ENCODE results near the gene IGFALS.

IGFALS gene

GRCh38 chr16:1744338-1744840 is 49.1 kb downstream of the IGFALS start:
- TF ChIP-seq CTCF (IDR thresholded peaks at IDR 0.05; ENCODE audit: low read depth, low read length, missing control alignments) = no peak
- DNase-seq (ENCODE audit: low read depth) = no peak
- in situ Hi-C loops (cut with HindIII; ENCODE audit: low sequenced_read_pairs) = loop anchor here (10.0 kb wide), 1 partner anchor 60 kb away; no protein-coding TSS in a partner anchor
- H3K4me3 ChIP-seq (ENCODE audit: low read depth, low read length) = no peak overlapping the region

- H3K4me3 ChIP-seq (ENCODE audit: low read depth, low read length) = no peak overlapping the region
- no peak for TF ChIP-seq CTCF (IDR thresholded peaks at IDR 0.05; ENCODE audit: low read depth, low read length, missing control alignments)
- in situ Hi-C loops (cut with HindIII; ENCODE audit: low sequenced_read_pairs) = loop anchor here (10.0 kb wide), 1 partner anchor 59 kb away; no protein-coding TSS in a partner anchor
- DNase-seq (ENCODE audit: low read depth) = no peak
Observed at GRCh38 chr16:1743376-1744337, 49.8 kb downstream of the IGFALS start.

- H3K4me3 ChIP-seq (ENCODE audit: low read depth, low read length) = no peak overlapping the region
- no peak for DNase-seq (ENCODE audit: low read depth)
- TF ChIP-seq CTCF (IDR thresholded peaks at IDR 0.05; ENCODE audit: low read depth, low read length, missing control alignments) = no peak
- in situ Hi-C loops (cut with HindIII; ENCODE audit: low sequenced_read_pairs) = loop anchor here (10.0 kb wide), 1 partner anchor 57 kb away; no protein-coding TSS in a partner anchor
Observed at GRCh38 chr16:1741553-1742165, 51.8 kb downstream of the IGFALS start.

- in situ Hi-C loops (cut with HindIII; ENCODE audit: low sequenced_read_pairs) = loop anchor here (10.0 kb wide), 1 partner anchor 56 kb away; no protein-coding TSS in a partner anchor
- DNase-seq (ENCODE audit: low read depth) = no peak
- no peak overlapping the region for H3K4me3 ChIP-seq (ENCODE audit: low read depth, low read length)
- TF ChIP-seq CTCF (IDR thresholded peaks at IDR 0.05; ENCODE audit: low read depth, low read length, missing control alignments) = no peak
Observed at GRCh38 chr16:1740781-1741490, 52.6 kb downstream of the IGFALS start.

All from astrocyte of the cerebellum (primary cell).